ENCODE data around the gene PHKA2.

PHKA2 gene

DNA sequence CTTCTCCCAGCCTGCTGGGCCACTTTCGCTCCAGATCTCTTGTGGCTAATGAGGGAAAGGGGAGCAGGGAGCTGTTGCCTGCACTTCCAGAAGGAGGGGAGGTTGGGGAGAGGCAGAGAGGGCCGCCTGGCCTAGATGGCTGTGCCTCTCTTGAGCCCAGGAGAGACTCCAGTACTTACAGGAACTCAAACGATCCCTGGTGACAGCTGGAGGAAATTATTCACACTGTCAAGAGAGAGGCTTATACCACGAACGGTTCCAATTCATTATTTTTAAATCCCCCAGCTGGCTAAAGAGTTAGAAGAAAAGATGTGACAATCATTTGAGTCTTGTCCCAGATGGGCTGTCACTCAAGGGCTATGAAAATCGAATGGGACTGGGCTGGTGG is 96.1 kb downstream of the PHKA2 start:
- DNase-seq: no peak

DNA sequence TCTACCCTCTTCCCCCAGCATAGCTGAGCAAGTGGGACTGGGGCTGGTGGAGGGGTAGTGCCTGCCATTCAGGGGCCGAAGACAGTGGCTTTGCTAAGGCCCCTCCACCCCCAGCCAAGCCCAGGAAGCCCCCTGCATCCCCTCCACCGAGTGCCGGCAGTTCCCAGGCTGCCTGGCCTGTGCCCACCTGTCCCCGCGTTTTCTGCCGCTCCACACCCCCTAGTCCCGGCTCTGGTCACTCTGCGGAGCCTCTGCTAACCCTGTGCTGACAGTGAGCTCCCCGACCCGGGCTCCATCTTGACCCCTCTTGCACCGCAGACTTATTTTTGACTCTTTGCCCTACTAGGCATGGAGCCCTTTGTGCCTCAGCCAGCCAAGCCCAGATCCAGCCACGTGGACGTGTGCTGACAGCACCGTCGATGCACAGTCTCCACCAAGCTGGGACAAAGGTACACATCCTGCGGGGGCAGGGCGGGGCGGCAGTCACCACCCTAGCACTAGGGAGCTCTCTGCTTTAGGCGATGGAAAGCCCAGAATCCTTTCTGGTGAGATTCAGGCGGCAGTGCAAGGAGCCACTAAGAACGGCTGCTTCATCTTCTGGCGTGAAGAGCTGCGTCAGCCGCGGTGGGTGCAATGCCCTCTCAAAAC is 96.6 kb downstream of the PHKA2 start:
- DNase-seq: peak; percentile 21

DNA sequence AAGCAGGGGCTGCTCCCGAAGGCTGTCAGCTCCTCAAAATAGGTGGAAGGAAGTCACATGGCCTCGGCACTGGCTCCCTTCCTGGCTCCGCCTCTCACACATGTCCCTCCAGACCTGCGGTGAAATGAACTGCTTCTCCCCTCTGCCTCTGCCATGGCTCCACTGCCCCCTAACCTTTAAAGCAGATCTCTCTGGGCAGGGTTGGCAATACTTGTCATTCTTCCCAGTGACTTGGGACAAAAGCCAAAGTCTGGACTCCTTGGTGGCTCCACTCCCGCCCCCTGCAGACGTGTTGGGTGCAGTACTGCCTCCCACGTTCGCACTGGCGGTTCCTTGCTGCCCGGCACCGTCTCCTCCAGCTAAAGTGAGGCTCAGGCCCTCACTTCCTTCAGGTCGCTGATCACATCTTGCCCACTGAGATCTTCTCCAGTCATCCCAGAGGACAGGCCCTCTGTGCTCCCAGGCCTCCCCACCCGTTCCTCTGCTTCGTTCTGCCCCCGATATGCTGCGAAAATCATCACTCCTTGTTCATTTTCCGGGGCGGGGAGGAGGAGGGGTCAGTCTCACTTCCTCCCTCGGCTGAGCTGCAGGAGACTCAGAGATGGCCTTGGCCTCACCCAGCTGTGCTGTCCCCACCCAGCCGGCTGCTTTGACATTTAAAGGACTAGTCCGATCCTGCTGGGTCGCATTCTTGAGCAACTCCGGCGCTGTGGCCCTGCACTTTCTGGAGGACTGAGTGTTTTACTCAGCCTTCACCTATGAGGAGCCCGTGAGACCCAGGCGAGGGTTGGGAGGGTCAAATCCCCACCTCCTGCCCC is 97.4 kb downstream of the PHKA2 start:
- peak; percentile 39 for DNase-seq

DNA sequence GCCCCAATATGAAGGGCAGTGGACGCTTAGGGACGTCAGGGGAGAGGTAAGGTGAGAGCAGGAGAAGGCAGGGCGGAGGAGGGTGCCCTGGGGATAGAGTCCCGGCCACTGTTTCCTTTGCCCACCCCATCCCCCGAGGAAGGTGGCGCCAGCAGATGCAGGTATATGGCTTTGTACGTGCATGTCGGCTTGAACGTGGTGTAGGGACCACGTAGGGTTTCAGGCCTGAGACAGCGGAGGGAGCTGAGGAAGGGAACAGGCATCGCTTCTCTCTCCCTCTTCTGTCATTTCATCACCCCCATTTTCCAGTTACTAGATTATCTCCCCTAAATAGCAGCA is 97.9 kb downstream of the PHKA2 start:
- no peak for DNase-seq

DNA sequence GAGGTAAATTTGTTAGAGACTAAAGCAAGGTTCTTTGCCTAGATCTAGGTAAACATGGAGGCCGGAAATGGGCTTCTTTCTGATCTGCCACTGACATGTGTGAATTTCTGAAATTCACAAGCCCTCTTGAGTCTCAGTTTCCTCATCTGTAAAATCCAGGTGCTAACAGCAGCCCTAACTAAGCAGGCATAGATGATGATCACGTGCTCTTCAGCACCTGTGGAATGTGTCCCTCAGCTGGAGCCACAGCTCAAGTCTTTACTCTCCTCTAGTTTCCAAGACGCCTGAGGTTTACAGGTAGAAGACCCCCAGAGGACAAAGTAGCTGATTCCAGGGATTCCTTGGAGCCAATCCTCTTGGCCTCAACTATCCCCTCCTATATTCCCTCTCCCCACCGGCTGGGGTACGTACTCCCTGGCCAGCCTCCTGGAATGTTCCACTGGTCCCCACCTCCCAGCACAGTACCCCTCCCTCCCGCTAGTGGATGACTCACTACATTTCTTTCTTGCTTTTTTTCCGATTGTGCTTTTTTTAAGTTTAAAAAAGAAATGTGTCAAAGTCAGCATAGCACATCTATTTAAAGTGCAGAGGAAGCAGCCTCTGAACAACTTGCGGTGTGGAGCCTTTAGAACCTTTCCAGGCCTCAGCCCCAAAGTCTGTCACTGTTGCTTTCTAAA is 98.4 kb downstream of the PHKA2 start:
- no peak for DNase-seq

DNA sequence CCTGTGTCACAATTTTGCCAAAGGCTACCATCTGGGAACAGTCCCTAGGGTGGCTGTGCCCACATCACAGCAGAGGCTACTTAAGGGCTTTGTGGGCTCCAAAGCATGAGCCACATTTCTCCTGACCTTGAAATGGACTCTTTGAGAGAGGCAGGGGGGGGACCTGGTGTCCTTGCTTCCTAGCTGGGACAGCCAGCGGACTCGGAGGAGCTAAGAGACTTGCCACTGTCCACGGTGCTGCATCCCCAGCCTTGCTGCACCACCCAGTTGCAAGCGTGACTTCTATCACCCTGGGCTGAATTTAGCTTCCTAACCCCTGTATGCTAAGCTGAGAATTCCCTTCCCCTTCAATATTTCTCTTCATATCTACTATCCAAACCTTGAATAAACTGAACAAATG is 99.0 kb downstream of the PHKA2 start:
- DNase-seq: no peak

DNA sequence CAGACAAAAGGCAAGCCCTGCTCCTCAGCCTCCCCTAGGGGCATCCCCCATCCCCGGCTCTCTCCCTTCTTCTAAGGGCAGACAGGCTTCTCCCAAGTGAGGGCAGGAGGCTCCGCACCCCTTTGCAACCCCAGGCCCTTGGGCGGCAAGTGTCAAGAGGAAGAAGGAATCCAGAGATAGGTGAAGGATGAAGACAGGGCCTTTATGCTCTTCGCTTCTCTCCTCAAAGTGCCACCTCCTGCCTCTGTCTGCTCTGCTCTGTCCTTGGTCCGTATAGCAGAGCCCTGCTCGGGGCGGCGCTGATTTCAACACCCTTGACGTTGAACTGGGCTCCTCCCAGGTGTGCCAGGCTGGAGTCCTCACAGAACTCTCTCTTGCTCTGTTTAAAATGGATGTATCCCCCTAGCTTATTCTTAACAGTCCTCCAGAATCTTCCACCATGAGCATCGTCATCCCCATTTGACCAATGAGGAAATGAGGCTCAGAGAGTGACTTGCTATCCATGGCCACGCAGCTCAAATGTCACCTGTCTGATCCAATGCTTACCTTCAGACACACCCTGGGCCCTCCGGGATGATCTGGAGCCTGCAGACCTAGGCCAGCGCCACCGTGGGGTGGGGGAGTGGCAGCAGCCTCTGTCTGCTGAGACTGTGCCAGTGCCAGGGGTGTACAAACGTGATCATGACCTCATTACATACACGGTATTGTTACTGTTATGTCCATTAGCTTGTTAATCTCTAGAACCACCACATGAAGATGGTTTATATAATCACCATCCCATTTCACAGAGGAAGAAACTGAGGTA is 99.8 kb downstream of the PHKA2 start:
- DNase-seq: no peak

DNA sequence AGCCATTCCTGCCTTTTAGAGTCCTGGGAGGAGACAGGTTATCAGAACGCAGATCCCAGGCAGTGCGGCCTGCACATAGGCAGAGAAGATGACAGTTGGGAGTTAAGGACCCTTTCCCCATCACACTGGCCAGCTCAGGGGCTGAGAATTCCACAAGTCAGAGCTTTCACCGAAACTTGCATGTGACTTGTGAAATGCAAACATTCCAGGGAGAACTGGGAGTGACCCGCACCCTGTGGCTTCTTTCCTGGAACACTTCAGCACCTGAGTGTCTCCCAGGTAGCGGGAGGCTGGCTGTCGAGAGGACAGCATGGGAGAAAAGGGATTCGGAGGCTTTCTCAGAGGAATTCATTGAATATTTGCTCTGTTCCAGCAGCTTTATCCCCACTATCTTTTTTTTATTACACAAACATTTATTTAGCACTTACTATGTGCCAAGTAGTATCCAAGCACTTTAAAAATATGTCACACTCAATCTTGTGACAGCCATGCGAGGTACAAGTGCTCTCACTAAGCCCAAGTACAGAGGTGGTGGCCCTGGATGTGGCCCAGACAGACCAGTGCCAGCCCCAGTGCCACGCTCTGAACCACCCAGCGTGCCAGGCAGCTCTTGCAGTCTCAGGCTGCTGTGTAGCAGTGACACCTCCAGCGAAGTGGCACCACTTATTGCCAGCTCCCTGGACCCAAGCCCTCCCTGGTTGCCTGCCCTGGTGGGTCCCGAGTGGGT is 100.5 kb downstream of the PHKA2 start:
- DNase-seq: no peak

DNA sequence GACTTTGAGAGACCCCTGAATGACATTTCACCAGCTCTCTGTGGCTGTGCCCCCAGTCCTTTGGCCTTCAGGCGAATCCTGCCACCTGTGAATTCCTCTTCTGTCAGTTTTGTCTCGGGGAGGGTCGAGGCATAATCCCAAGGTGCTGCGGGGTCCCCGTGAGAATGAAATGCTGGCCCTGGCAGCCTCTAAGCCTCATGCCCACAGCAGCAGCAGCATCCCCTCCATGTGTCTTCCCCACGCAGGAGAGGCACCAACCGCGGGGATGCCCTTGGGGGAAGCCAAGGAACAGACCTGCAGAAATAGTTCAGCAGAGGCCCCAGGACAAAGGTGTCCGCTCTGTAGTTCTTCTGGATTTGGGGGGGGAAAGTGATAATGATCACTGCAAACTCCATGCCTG is 104.8 kb downstream of the PHKA2 start:
- DNase-seq: no peak

DNA sequence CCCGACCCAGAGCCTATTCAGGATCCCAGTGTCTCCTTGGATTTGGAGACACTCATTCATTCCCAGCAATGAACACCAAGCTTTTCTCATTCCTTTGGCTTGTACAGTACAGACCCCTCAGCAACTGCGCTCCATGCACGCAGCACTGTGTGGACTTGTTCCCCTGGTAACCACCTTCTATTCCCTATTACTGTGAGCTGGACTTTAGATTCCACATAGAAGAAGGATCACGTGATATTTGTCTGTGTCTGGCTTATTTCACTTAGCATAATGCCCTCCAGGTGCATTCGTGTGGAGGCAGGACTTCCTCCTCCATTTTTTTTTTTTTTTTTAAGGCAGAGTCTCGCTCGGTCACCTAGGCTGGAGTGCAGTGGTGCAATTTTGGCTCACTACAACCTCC is 106.4 kb downstream of the PHKA2 start:
- peak; percentile 38 for DNase-seq

DNA sequence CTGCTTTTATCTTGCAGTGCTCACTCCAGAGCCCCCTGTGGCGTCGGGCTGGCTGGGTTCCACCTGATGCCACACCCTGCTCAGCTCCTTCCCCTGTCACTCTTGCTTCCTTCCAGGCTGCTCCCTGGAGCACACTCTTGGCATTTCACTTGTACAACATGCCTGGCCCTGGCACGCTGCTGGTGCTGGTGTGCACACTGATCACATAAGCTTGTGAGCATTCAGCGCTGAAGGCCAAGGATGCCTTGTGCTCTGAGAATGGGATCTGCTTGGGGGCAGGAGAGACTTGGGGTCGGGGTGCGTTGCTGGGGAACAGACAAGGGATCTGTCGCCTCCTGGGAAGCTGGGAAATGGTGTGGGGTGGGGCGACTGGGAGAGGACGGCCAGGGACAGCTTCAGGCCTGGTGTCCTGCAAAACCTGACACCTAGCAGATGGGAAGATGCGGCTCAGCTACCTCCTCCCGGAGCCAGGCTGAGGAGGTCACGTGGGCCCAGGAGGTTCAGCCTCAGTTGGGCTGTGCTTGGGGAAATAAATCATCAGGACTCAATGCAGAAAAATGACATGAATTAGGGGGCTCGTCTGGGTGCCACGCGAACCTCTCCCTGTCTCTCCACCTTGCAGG is 108.5 kb downstream of the PHKA2 start:
- peak; percentile 66 for DNase-seq

DNA sequence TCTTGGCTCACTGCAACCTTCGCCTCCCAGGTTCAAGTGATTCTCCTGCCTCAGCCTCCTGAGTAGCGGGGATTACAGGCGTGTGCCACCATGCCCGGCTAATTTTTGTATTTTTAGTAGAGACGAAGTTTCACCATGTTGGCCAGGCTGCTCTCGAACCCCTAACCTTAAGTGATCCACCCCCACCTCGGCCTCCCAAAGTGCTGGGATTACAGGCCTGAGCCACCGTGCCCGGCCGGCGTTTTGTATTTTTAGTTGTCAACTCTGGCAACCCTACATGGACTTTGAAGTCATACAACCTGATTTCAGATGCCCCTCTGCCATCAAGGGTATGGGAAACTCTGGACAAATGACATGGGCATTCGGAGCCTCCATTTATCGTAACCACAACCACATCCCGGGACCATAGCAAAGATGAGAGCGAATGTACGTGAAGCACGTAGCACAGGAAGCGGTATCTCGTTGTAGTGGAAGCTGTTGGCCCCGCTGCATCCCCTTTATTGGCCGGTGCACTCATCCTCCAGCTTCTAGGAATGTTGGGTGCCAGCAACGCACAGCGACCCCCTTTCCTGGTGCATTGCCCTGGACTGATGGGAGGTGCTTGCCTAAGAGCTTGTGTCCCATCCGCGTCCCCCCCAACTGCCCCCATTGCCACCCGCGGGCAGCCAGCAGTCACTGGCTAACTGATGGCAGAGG is 109.2 kb downstream of the PHKA2 start:
- no peak for DNase-seq

DNA sequence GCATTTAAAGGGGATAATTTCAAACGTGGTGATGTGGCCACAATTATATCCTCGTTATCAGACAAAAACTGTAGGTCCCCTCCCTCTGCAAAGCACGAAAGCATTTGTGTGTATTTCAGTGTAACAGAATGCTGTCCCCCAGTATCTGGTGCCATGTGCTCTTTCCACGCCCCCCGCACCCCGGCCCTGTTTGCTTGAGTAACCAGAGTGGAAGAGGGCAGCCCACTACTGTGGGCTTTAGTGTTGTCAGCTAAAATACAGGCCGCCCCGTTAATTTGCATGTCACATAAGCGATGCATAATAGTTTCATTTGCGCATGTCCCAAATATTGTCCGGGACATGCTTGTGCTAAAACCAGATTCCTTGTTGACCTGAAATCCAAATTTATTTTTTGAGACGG is 110.1 kb downstream of the PHKA2 start:
- no peak for DNase-seq

DNA sequence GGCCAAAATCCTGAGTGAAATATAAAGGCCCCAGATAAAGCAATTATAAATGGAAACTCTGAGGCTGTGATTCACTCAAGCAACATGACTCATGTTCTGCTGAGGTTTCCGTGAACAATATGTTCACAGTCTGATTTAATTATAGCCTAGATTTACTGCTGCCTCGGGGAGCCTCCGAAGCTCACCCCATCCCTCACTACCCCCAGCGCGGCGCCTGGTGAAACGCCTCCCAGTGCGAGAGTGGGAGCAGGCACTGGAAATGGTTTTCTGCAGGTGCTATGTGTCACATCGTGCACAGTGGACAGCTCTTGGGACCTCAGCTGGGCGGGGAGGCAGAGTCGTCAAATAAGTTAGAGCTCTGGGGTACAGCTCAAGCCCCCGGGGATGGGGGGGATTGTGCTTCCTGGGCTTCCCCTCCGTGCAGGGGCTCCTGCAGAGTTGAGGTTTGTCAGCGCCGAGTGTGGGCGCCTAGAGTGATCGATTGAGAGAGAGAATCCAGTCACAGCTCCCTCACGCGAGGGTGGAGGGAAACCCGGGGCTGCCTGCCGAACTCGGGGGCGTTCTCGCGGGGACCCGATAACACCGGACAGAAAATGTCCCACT is 110.6 kb downstream of the PHKA2 start:
- no peak for DNase-seq

DNA sequence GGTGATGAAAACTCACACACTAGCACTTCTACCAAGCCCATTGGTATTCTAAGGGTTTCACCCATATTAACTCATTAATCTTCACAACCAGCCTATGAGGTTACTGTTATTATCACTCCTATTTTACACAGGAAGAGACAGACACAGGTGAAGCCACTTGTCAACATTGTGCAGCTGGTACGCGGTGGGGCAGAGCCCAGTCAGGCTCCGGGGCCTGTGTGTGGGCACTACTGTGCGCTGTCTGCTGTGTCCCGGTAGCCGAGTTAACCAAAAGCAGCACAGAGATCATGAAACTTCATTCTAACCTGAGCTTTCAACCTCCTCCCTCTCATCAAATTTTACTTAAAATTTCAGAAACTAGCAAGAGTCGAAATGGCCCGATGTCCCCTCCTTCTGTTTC is 111.3 kb downstream of the PHKA2 start:
- no peak for DNase-seq

DNA sequence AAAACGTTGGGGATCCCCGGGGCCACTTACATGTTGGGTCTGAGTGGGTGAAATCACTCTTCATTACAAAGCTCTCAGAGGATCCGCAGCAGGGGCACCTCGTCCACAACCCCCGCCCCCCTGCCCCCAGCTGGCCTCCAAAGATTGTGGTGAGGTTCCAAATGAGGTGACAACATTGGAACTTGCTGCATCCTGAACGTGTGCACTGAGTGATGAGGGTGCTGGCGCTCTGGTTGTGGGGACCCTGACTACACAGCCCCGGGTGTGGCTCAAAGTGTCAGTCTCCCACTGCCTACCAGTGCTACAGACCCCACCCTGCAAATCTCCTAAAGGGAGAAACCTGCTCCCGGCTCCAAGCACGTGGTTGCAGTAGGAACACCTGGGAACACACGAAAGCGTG is 111.9 kb downstream of the PHKA2 start:
- no peak for DNase-seq

DNA sequence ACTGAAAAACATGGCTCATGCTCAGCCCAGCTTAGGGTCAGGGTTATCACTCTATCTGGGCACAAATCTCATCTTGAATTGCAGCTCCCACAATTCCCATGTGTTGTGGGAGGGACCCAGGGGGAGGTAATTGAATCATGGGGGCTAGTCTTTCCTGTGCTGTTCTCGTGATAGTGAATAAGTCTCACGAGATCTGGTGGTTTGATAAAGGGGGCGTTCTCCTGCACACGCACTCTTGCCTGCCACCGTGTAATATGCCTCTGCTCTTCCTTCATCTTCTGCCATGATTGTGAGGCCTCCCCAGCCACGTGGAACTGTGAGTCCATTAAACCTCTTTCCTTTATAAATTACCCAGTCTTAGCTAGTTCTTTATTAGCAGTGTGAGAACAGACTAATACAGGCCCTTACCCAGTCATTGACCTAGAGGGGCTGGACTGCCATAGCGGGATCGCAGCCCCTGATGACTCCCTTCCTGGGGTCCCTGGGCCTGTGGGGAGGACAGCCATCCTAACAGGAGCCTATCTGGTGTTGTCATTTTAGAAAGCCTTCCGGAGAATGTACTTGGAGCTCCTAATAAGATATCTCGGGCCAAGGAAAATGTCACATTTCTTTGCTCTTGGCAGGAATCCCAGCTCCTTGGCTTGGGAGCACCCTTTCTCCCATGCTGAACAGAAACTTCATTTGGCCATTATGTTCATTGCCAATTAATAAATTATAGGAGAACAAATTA is 112.6 kb downstream of the PHKA2 start:
- DNase-seq: no peak

DNA sequence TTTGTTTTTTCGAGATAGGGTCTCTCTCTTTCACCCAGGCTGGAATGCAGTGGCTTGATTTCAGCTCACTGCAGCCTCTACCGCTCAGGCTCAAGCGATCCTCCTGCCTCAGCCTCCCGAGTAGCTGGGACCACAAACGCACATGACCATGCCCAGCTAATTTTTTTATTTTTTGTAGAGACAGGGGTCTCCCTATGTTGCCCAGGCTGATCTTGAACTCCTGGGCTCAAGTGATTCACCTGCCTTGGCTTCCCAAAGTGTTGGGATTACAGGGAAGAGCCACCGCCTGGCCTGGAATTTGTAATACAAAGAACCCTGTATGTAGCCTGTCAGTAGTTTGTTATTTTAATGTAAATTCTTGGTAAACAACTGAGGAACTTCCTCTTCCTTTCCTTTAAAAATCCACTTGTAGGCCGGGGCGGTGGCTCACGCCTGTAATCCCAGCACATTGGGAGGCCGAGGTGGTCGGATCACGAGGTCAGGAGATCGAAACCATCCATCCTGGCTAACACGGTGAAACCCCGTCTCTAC is 119.5 kb downstream of the PHKA2 start:
- DNase-seq: no peak

DNA sequence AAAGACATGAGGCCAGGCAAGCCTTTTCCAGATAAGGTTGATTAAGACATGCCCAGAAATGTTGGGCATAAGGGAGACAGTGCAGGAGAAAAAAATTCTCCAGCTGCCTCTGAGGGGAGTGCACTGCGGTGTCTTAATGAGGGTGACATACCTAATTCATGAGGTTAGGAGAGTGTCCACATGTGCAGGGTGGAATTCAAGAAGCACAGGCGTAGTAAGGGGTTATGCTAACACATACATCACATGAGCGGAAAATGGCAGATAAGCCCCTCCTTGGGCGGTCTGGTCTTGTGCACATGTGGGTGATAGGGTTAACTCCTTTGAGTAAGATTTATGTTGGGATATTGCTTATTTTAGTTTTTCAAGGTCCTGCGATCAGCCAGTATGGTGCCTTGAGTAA is 122.4 kb downstream of the PHKA2 start:
- no peak for DNase-seq

DNA sequence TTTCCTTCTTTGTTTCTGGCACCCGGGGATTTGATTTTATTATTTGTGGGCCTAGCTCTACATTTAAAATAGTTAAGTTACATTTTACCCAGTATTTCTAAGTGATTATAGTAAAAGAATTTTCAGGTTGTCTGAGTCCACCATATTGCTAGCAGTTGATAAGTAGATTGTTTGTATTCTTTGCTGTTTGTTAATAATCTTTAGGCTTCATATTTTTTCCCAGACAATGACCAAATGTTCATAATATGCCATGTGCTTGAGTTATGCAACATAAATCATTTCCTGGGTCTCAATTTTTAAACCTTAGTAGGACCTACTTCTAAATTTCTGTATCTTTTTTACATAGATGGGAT is 127.3 kb downstream of the PHKA2 start:
- no peak for DNase-seq

Data from NCI-H345 (cell line).